GM21576 (cell line): ENCODE measurements around the gene SEZ6.

Source experiments
- ATAC-seq: cut with Tn5 transposase; IDR thresholded peaks from one replicate; pipeline ENCODE4 v1.9.1; 2021; ENCODE audit warnings: mild to moderate bottlenecking, moderate library complexity; ENCODE audit not compliant: unreplicated experiment

SEZ6 gene

DNA sequence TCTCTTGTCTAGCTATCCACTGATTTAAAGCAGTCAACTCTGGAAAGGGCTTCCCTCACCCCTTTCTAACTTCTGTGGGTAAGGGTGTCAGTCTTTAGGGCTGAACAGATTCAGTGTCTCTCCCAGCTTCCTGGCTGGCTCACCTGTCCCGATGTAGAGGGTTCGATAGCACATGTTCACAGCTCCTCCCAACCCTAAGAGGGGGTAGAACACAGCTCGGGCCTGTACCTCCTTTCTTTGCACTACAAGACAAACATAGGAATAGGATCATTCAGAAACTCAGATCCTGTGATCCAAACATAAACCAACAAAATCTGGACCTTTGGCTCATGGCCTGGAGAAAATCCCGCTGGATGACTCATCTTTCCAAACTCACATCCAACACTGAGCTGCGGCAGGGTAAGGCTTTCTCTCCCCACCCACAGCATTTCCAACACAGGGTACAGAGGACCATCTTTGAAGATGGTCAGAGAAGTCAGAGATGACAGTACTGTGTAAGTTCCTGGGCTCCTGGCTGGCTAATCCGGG, 97.1 kb downstream of the SEZ6 start:
- ATAC-seq, result no peak

DNA sequence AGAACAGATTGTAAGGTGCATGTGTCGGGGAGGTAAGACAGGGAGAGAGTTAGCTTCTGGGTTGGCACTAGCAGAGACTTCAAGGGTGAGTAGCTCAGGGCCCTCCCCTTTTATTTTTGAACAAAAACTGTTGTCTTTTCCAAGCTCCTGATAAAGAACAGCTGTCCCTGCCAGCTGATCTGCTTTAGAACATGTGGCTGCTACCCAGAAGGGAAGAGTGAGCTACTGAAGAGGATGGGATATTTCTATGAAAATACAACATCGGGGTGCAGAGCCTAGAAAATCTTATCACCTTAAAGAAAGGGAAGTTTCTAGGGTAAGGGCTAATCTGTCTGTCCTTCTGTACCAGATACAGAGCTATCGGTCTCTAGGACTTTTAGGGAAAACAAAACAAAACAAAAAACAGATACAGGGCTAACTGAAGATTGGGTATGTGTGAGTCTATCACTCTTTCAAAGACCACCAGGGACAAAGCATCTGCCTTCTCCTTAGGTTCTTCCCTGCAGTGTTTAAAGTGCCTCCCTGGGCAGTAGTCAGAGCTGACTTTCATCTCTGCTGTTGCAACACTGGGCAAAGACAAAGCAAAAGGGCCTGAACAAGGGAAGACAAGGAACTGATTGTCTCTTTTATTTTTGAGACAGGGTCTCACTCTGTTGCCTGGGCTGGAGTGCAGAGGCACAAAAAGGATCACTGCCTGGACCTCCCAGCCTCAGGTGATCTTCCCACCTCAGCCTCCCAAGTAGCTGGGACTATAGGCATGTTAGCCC, 97.9 kb downstream of the SEZ6 start:
- ATAC-seq, result no peak

DNA sequence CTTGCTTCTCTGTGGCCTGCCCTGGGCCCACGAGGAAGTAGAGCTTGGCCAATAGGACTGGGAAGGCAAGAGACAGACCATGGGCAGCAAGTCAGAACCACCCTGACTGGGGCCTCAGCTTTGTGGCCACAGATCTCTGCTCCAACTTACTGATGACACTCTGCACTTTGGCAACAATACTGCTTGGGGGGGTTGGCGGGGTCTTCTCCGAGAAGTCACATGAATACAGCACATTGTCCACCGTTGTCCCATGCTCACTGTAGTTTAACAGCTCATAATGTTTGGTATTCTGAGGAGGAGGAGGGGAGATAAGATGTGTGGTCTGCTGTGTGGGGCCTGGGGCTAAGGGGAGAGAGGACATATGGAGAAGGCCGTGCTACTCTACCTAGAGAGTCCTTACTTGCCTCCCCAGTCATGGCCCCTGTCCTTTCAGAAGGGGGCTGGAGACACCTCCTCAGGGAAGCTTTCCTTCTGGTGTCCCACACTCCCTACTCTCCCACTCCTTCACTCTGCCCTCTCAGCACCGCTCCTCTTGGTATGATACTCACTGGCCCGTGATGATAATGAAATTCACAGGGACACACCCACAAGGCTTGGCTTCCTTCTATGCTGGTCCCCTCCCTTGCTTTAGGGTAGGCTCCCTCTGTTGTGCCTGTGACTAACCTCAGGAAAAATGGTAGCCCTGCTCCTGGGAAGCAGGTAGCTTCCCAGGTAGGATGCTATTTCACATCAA, 99.0 kb downstream of the SEZ6 start:
- ATAC-seq, result no peak

DNA sequence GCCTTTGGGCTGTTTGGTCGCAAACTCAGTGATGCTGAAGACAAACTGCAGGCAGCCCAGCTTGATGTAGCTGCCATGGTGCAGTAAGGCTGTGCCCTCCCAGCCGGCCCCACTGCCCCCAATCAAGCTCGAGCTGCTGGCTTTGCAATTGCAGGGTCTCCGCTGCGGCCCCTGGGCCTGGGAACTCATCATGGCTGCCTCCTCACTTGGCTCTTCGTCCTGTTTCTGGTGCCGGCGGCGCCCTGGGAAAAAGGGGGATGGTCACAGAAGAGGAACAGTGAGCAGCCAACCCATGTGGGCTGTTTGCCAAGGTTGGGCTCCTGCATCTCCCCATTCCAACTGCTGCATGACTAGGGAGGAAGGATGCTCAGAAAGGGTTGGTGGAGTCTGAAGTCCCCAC, 99.6 kb downstream of the SEZ6 start:
- no peak for ATAC-seq
